Activated T-cell treated with anti-CD3 and anti-CD28 coated beads, Interleukin-2, amount 50 U/mL, for 1 hour (primary cell): ENCODE data around the gene KMT2A.
A peak's percentile ranks its signal among the peaks of the same experiment; 100 is the strongest.
"Not testable (repeated sequence)": the region's sequence is repeated elsewhere in the genome, so short reads cannot be mapped to it uniquely, and the experiment has no call there.

ENCODE experiments used
- DNase-seq: peaks from one replicate; pipeline ENCODE4 v3.0.0-alpha.2; 2020

Gene KMT2A

DNA sequence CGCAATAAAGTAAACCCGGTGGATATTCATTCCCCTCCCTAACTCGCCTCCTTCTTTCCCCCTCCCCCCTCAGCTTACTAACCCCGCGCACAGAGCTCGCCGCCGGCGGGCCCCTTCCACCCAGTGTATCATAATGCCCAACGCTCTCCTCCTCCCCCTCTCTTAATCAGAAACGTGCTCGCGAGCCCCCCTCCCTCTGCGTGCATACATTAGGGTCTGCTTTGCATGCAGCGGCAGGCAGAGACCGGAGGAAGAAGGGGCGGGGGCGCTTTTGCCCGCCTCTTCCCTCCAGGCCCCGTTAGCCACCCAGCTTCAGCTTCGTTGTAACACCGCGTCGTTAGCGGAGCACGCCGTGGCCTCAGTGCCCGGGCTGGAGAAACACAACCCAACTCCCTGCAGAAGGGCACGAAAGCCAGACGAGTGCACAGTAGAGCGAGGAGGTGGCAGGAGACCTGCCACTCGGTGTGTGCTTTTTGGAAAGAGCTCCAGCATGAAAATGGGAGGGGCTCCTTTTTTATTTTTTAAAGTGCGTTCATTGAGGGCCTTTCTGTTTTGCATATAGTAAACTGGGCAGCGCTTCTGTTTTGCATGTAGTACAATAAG, 901 bp upstream of the KMT2A start:
- DNase-seq: peak; percentile 69

DNA sequence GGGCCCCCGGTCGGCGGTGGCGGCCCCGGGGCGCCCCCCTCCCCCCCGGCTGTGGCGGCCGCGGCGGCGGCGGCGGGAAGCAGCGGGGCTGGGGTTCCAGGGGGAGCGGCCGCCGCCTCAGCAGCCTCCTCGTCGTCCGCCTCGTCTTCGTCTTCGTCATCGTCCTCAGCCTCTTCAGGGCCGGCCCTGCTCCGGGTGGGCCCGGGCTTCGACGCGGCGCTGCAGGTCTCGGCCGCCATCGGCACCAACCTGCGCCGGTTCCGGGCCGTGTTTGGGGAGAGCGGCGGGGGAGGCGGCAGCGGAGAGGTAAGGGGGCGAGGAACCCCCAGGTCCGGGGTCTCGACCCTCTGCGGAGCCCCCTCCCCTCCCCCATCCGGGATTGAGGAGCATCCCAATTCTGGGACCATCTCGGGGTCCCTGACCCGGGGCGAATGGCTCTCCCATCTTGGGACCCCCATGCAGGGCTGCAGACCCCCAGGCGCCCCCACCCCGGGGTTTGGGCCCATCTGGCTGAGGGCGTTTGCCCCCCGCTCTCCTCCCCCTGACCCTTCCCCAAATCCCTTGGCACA, 431 bp downstream of the KMT2A start:
- no peak for DNase-seq

GRCh38 chr11:118437208-118438125, 1.2 kb downstream of the KMT2A start:
- peak; percentile 54 for DNase-seq

DNA sequence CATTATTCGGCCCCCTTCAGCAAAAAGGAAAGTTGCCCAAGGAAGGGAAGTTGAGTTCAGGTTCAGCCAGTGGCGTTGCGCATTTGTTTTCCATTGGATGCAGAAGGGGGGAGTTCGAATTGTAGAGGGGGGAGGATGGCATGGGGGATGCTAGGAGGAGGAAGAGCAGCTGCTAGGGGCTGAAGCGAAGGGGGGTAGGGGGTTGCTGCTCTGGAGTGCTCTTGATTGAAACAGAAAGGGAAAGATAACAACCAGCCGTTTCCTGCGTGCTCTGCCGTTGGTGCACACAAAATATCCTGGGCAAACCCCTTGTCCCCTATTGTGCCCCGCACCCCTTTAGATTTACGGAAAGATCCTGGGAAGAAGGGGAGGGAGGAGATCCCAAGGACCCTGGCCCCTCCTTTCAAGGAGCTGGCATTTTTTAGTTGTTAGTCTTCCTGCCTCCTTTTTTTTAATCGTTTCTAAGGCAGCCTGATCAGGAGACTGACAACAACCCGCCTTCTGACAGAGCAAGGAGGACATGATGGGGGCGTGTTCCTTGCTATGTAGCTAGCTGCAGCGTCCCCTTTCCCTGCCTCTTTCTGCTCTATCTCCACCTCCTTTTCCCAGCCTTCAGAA, 2.1 kb downstream of the KMT2A start:
- DNase-seq: peak; percentile 44

DNA sequence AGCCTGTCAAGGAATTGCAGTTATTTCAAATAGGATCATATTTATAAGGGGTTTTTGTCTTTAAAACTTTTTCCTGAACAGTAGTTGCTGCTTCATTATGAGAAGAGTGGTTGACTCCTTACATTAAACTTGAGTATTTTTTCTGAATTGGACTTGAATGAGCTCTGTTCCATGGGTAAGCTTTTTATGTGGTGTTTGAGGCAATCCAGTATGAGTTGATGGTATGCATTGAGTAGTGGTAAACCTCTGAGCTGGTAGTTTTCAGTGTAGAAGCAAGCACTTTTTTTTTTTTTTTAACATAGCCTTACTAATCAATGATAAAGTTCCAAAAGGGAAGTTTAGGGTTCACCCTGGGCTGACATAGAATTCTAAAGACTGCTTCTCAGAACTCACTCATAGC, 3.4 kb downstream of the KMT2A start:
- DNase-seq: no peak

DNA sequence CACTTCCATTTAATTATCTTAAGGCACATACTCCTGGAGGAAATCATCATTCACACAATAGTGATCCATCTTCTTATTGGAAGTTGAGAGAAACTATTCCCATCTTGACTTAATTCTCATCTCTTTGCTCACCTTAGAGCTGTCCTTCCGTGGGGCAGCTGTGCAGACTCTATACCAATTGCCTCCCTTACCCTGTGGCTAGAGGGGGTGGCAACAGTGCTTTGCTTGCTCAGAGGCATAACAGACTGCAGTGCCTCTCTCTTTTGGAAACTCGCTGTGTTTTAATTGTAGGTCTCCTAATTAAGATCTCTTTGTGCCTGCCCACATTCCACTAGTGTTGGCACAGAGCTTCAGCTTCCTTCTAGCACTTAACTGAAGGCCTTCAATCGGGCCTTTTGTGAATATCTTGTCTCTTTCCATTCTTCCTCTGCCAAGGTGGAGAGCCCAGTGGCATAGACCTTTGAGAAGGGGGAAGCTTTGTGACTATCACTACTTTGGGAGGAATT, 5.5 kb downstream of the KMT2A start:
- no peak for DNase-seq

DNA sequence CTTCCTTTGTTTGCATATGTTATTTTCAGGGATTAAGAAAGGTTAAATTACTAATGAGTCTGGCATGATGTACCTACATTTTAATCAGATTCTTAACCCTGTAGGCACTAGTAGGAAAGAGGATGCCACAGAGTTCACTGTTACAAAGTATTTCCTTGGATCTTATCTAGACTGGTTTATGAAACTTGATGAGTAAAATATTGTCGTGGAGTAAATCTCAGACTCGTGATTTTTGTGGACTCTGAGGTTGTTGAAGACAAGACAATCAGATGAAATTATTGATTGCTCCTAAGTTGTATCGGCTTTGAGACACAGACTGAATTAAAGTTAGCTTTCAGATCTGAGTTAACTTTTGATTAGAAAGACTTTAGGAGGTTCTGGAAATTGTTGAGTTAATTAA, 6.0 kb downstream of the KMT2A start:
- no peak for DNase-seq

GRCh38 chr11:118442908-118443589, 6.8 kb downstream of the KMT2A start:
- no peak for DNase-seq

DNA sequence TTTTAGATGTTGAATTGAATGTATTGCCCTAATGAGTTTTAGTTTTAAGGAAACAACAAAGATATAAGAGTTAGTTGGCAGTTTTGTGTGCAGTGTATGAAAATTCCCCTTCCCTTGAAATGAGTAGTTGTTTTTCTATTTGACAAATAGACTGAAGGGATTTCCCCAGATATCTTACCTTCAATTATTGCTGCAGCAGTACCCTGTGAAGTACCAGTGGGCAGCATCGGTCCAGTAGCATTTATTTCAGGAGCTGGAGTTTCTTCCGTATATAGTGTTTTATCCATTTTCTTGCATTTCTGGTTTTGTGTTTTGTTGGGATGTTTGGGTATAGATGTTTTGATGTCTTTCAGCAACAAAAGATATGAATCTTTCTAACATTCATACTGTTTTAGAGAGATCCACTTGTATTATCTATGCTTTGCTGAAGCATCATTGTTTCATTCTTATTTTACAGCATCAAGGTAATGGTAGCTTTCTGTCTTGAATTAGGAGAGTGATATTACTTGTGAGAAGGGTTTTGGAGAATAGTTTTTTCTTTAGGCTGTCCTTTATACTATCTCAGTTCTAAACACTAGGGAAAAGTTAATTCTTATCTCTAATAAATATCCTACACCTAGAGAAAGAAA, 7.4 kb downstream of the KMT2A start:
- no peak for DNase-seq

GRCh38 chr11:118447423-118447822, 11.1 kb downstream of the KMT2A start:
- no peak for DNase-seq

- DNase-seq: no peak
These were observed 12.0 kb downstream of the KMT2A start for GRCh38 chr11:118448294-118448693.

GRCh38 chr11:118449316-118449918, 13.1 kb downstream of the KMT2A start:
- DNase-seq: no peak

- no peak for DNase-seq
These were observed 14.2 kb downstream of the KMT2A start for GRCh38 chr11:118450451-118450850.

- no peak for DNase-seq
These were observed 25.9 kb downstream of the KMT2A start for GRCh38 chr11:118462178-118462577.

DNA sequence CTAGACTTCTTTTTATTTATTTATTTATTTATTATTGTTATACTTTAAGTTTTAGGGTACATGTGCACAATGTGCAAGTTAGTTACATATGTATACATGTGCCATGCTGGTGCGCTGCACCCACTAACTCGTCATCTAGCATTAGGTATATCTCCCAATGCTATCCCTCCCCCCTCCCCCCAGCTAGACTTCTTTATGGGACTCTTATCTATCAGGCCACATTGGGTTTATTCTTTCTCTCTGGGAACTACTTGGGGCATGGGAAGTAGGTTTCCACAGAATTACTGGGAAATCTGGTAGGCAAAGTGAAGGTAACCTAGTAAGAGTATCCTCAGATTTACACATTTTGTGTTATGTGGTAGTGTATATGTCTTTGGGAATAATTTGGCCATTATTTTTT, 32.7 kb downstream of the KMT2A start:
- not testable (repeated sequence) for DNase-seq

- DNase-seq: no peak
These were observed 34.7 kb downstream of the KMT2A start for GRCh38 chr11:118471030-118471429.

GRCh38 chr11:118473537-118473936, 37.2 kb downstream of the KMT2A start:
- DNase-seq: no peak

DNA sequence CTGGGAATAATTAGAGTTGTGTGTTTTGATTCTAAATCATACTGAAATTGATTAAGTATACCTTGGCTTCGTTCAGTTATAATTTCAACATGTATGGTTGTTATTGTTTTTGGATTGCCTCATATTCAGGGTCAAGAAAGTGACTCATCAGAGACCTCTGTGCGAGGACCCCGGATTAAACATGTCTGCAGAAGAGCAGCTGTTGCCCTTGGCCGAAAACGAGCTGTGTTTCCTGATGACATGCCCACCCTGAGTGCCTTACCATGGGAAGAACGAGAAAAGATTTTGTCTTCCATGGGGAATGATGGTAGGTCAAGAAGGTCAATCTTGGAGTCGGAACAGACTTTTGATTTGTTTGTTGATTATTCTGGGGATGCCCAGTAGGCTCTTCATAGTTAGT, 40.4 kb downstream of the KMT2A start:
- DNase-seq: no peak

- not testable (repeated sequence) for DNase-seq
These were observed 44.9 kb downstream of the KMT2A start for GRCh38 chr11:118481238-118481637.

- no peak for DNase-seq
These were observed 48.1 kb downstream of the KMT2A start for GRCh38 chr11:118484405-118484804.

- no peak for DNase-seq
These were observed 49.0 kb downstream of the KMT2A start for GRCh38 chr11:118485273-118485672.
